HepG2 (cell line): Measurements from ENCODE around the gene PEAR1. TPM values are rescaled to one million over a fixed set of nuclear protein-coding genes. Genes with fewer than 3 reads are reported as not detected.

Experiments used
- ATAC-seq: fragments of 200-7000 bp; cut with Tn5 transposase; 3 replicates; pipeline ENCODE4 v1.9.1; 2020; ENCODE audit warnings: mild to moderate bottlenecking, moderate library complexity
- BruUV-seq: library from RNA; stranded (reverse); fragments of 400-500 nt; replicated peaks from 2 replicates; lab custom pipeline; 2021; lab: Mats Ljungman, UMichigan
- CTCF ChIA-PET: fragments of 300-600 bp; formaldehyde crosslinking; extraction: SDS; loops from one replicate; lab custom pipeline; 2021; ENCODE audit warnings: low total read pairs, inconsistent platforms, low intra/inter-chr PET ratio; lab: Yijun Ruan, JAX
- POLR2A ChIA-PET: fragments of 350-600 bp; sonication (Branson Sonifier 250); formaldehyde crosslinking; loops from one replicate; lab custom pipeline; 2020; ENCODE audit warnings: antibody characterized with exemption, inconsistent platforms; lab: Yijun Ruan, JAX
- DNase-seq: peaks from one replicate; pipeline ENCODE4 v3.0.0-alpha.2; 2015; ENCODE audit warnings: low spot score
- FAIRE-seq: peaks from 3 replicates; lab custom pipeline; 2011; peaks lifted over from hg19 to GRCh38; lab: Jason Lieb, UNC
- H2AFZ ChIP-seq: one replicate; pipeline ENCODE4 v1.6.1; 2011; ENCODE audit warnings: low read length, inconsistent platforms
- H3K27ac ChIP-seq: fragments of 300-600 bp; 3 replicates; pipeline ENCODE4 v1.8.0; 2011; ENCODE audit warnings: mixed run types, mild to moderate bottlenecking, mixed read lengths, low read length, inconsistent platforms; ENCODE audit not compliant: insufficient read depth; ENCODE audit errors: extremely low read length
- H3K27me3 ChIP-seq, 2 experiments: fragments of 200-600 bp in 1 of 2; 2 replicates in 1 of 2; 3 replicates in 1 of 2; pipeline versions ENCODE4 v1.6.0 to v1.8.0; 2011; ENCODE audit warnings: low read length in 2 of 2, mild to moderate bottlenecking in 2 of 2, moderate library complexity in 2 of 2, inconsistent platforms in 1 of 2; ENCODE audit not compliant: insufficient read depth in 2 of 2, control insufficient read depth in 1 of 2
- H3K36me3 ChIP-seq, 2 experiments: fragments of 200-600 bp in 1 of 2; replicated peaks in 1 of 2; 2 replicates in 1 of 2; 3 replicates in 1 of 2; pipeline versions ENCODE4 v1.5.1 to v1.8.0; 2011; ENCODE audit warnings: low read length in 2 of 2, inconsistent platforms in 1 of 2; ENCODE audit not compliant: insufficient read depth in 2 of 2, control insufficient read depth in 1 of 2
- H3K4me1 ChIP-seq: 2 replicates; pipeline ENCODE4 v1.5.1; 2012; ENCODE audit warnings: low read length, inconsistent platforms; ENCODE audit not compliant: insufficient read depth
- H3K4me2 ChIP-seq: 2 replicates; pipeline ENCODE4 v1.6.0; 2011; ENCODE audit warnings: low read depth, low read length, inconsistent platforms
- H3K4me3 ChIP-seq, 3 experiments: fragments of 200-600 bp in 1 of 3; sonication (generic), shearing (Covaris generic) in 1 of 3; replicated peaks in 1 of 3; 2 replicates each; pipeline ENCODE4 v1.5.1; 2011 to 2016; ENCODE audit warnings: low read length in 3 of 3, inconsistent platforms in 2 of 3, low read depth in 2 of 3, mild to moderate bottlenecking in 2 of 3, control low read depth in 1 of 3, mixed read lengths in 1 of 3; ENCODE audit not compliant: insufficient read depth in 1 of 3
- H3K79me2 ChIP-seq: one replicate; pipeline ENCODE4 v1.6.1; 2011; ENCODE audit warnings: low read length, inconsistent platforms; ENCODE audit not compliant: insufficient read depth
- H3K9ac ChIP-seq: 2 replicates; pipeline ENCODE4 v1.6.0; 2011; ENCODE audit warnings: mild to moderate bottlenecking, low read depth, low read length, inconsistent platforms; ENCODE audit not compliant: insufficient read depth
- H3K9me3 ChIP-seq: 2 replicates; pipeline ENCODE4 v1.5.1; 2012; ENCODE audit warnings: mild to moderate bottlenecking, low read length
- H4K20me1 ChIP-seq: 2 replicates; pipeline ENCODE4 v1.6.0; 2011; ENCODE audit warnings: inconsistent platforms, mild to moderate bottlenecking, low read length, moderate library complexity; ENCODE audit not compliant: insufficient read depth
- ARNTL ChIP-seq: sonication (generic); formaldehyde crosslinking; IDR thresholded peaks from 2 replicates; pipeline ENCODE4 v1.4.0; 2020; ENCODE audit warnings: mild to moderate bottlenecking, missing genetic modification reagents
- E2F2 ChIP-seq: sonication (generic); formaldehyde crosslinking; IDR thresholded peaks from 2 replicates; pipeline ENCODE4 v1.4.0; 2020; ENCODE audit warnings: missing genetic modification reagents, borderline replicate concordance
- ISX ChIP-seq: sonication (generic); formaldehyde crosslinking; conservative IDR thresholded peaks from 2 replicates; pipeline ENCODE4 v1.5.0; 2020; ENCODE audit warnings: missing genetic modification reagents
- MED13 ChIP-seq: sonication (generic); formaldehyde crosslinking; IDR thresholded peaks from 2 replicates; pipeline ENCODE4 v1.5.0; 2020; ENCODE audit warnings: missing genetic modification reagents
- MIXL1 ChIP-seq: IDR thresholded peaks from 2 replicates; pipeline ENCODE4 v1.6.1; 2016
- TERF1 ChIP-seq: sonication (generic); formaldehyde crosslinking; IDR thresholded peaks from 2 replicates; pipeline ENCODE4 v1.8.0; 2022; ENCODE audit warnings: mild to moderate bottlenecking, missing genetic modification reagents, moderate library complexity
- ZBTB10 ChIP-seq: sonication (generic); formaldehyde crosslinking; IDR thresholded peaks from 2 replicates; pipeline ENCODE4 v1.4.0; 2020; ENCODE audit warnings: missing genetic modification reagents, borderline replicate concordance
- ZNF431 ChIP-seq: sonication (generic); formaldehyde crosslinking; IDR thresholded peaks from 2 replicates; pipeline ENCODE4 v1.9.0; 2022; ENCODE audit warnings: missing genetic modification reagents, low read depth, mild to moderate bottlenecking, borderline replicate concordance
- ZNF468 ChIP-seq: sonication (generic); formaldehyde crosslinking; IDR thresholded peaks from 2 replicates; pipeline ENCODE4 v1.8.0; 2022; ENCODE audit warnings: mild to moderate bottlenecking, moderate library complexity, missing genetic modification reagents
- ZNF598 ChIP-seq: sonication (generic); formaldehyde crosslinking; IDR thresholded peaks from 2 replicates; pipeline ENCODE4 v1.5.1; 2020; ENCODE audit warnings: mild to moderate bottlenecking, missing genetic modification reagents, borderline replicate concordance
- ZNF674 ChIP-seq: sonication (generic); formaldehyde crosslinking; IDR thresholded peaks from 2 replicates; pipeline ENCODE4 v1.5.0; 2020; ENCODE audit warnings: low read depth, mild to moderate bottlenecking, missing genetic modification reagents
- ZNF766 ChIP-seq: sonication (generic); formaldehyde crosslinking; IDR thresholded peaks from 2 replicates; pipeline ENCODE4 v1.5.0; 2020; ENCODE audit warnings: missing genetic modification reagents, borderline replicate concordance
- WGBS: methylation state at CpG from one replicate; pipeline ENCODE4 v1.1.6; 2017; ENCODE audit warnings: low lambda C conversion rate; 5-methylcytosine and 5-hydroxymethylcytosine counted together
- in situ Hi-C: cut with HindIII; loops from 2 replicates; pipeline ENCODE4 v1.10.0; 2017; ENCODE audit warnings: low pct_unique_long_range_greater_than_20kb; ENCODE audit not compliant: extremely low pct_ligation_motif_present
- intact Hi-C: fragments of 100-400 bp; cut with micrococcal nuclease; formaldehyde crosslinking; loops from one replicate; pipeline ENCODE4 v1.10.0; 2022; ENCODE audit not compliant: unreplicated experiment
- polyA plus RNA-seq, 8 experiments: library from polyadenylated mRNA; depleted of rRNA in 3 of 8; stranded (reverse) in 7 of 8; unstranded in 1 of 8; fragments of >200 nt; fragmentation: Illumina TruSeq in 4 of 8; extraction: Trizol in 4 of 8; gene quantifications; 2 replicates each; pipeline versions ENCODE4 v1.2.1 to v1.2.3, GENCODE V29; 2011 to 2016; ENCODE audit warnings: low read depth in 4 of 8, missing spikeins in 1 of 8, mixed read lengths in 1 of 8; ENCODE audit not compliant: insufficient read depth in 1 of 8
- total RNA-seq, 5 experiments: library from RNA; depleted of rRNA; stranded (reverse); fragments of >200 nt; fragmentation: Illumina TruSeq; extraction: Trizol; gene quantifications; 2 replicates each; pipeline ENCODE4 v1.2.3, GENCODE V29; 2016; ENCODE audit warnings: low read depth in 1 of 5
- TF ChIP-seq, protein P1 (sequence below): sonication (generic); formaldehyde crosslinking; conservative IDR thresholded peaks from 2 replicates; pipeline ENCODE4 v1.8.1; 2023; ENCODE audit warnings: missing genetic modification reagents

Gene PEAR1
- total and polyA plus RNA-seq, 2 of the 13 experiments (the other 11 are each of a cell fraction or from before 2014, with no cell fraction given): 0.27 to 0.41 TPM

DNA sequence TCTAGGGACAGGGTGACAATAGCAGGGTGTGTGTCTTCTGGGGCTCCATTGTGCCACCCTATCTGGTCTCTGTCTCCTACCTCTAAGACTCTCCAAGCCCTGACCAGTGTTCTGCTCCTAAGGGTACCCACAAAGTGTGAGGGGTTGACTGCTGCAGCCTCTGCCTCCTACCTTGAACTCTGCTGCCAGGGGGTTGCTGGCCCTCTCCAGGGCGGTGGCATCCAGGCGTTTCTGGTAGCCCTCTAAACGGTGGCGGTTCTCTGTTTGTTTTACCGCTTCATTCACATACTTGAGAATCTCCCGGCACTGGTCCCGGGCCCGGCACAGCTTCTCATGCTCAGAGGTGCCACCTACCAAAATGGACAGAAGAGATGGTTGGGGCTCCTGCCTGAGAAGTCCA is 51.3 kb downstream of the PEAR1 start:
- in situ Hi-C loops (no loop called here), intact Hi-C loops (no loop called here)
- 97% methylated on average over 8 of the region's 8 CpGs for WGBS
- BruUV-seq: no TSS peak
- no peak overlapping the region for H3K9ac ChIP-seq
- peaks cover 24 to 74% of the 10 kb centered on the region in 2 experiments for H3K36me3 ChIP-seq
- H2AFZ ChIP-seq: no peak overlapping the region
- TF ChIP-seq ZNF766 (CRISPR knock-in tag) (no peak), TERF1 (no peak), ZBTB10 (CRISPR knock-in tag) (no peak), ZNF598 (CRISPR knock-in tag) (no peak), ISX (no peak), MIXL1 (CRISPR knock-in tag) (no peak), ZNF674 (CRISPR knock-in tag) (no peak), ARNTL (CRISPR knock-in tag) (no peak), E2F2 (CRISPR knock-in tag) (no peak), ZNF468 (CRISPR knock-in tag) (no peak), MED13 (no peak), ZNF431 (no peak)
- TF ChIP-seq, protein P1, sequence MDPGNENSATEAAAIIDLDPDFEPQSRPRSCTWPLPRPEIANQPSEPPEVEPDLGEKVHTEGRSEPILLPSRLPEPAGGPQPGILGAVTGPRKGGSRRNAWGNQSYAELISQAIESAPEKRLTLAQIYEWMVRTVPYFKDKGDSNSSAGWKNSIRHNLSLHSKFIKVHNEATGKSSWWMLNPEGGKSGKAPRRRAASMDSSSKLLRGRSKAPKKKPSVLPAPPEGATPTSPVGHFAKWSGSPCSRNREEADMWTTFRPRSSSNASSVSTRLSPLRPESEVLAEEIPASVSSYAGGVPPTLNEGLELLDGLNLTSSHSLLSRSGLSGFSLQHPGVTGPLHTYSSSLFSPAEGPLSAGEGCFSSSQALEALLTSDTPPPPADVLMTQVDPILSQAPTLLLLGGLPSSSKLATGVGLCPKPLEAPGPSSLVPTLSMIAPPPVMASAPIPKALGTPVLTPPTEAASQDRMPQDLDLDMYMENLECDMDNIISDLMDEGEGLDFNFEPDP (CRISPR knock-in tag): no peak
- H4K20me1 ChIP-seq: no peaks in the 10 kb centered on the region
- ATAC-seq (no peak), FAIRE-seq (no peak), DNase-seq (no peak)
- H3K9me3 ChIP-seq: no peaks in the 10 kb centered on the region
- no peaks in the 10 kb centered on the region for H3K4me1 ChIP-seq
- CTCF ChIA-PET: no interaction called here
- no peaks in the 10 kb centered on the region for H3K79me2 ChIP-seq
- POLR2A ChIA-PET: no interaction called here
- no peak overlapping the region for H3K4me3 ChIP-seq
- no peak overlapping the region for H3K27ac ChIP-seq
- no peak overlapping the region for H3K4me2 ChIP-seq
- H3K27me3 ChIP-seq: no peaks in the 10 kb centered on the region
